Measurements from ENCODE around the gene CDKN2B.

DNA sequence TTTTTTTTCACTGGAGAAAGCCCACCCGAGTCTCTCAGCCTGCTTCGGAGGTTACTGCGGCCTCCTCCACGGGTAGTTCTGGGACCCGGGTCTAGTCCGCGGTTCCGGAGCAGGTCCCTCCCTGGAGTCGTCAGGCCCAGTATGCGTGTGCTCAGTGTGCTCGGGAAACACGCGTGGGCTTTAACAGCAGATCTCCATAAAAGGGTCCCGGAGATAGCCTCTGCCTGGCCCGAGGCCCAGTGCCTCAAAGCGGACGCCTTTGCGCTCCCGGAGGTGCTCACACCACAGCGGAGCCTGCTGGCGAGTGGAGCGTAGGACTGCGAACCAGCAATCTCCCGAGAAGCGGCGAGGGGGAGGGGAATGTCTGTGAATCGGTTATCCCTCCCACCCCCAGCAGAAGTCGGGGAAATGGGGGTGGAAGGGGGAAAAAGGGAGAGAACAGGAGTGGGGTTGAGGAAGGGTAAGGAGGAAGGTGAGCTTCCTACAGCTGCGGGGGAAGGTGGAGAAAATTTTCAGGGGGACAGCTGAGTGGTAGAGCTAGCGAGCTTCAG lies 43.6 kb downstream of the CDKN2B start:
- TF ChIP-seq POLR2AphosphoS5 (IDR thresholded peaks at IDR 0.05; ENCODE audit: low read depth, low read length) (no peak), POLR2A (IDR thresholded peaks at IDR 0.05; ENCODE audit: low read depth, low read length) (no peak), TAF1 (IDR thresholded peaks at IDR 0.05; ENCODE audit: borderline replicate concordance, low read depth, low read length) (no peak)
